Upper lobe of left lung (tissue), 6 donors: ENCODE measurements around the gene ANKMY1. TPM values are rescaled to one million over a fixed set of nuclear protein-coding genes. Genes with fewer than 3 reads are reported as not detected.

Experiments used
- ATAC-seq, 2 donors: fragments of 200-7000 bp; cut with Tn5 transposase; one replicate each; pipeline ENCODE4 v1.9.1; 2022; ENCODE audit warnings: mild to moderate bottlenecking in 2 of 2, moderate library complexity in 2 of 2; ENCODE audit not compliant: low FRiP score in 2 of 2
- DNase-seq, 2 donors: peaks; one replicate each; pipeline ENCODE4 v3.0.0-alpha.2; 2019 to 2020
- H3K27ac ChIP-seq, 4 donors: fragments of 200-600 bp; sonication (generic); one replicate each; pipeline ENCODE4 v1.5.1; 2016 to 2019
- H3K27me3 ChIP-seq, 4 donors: fragments of 200-600 bp; sonication (generic); one replicate each; pipeline ENCODE4 v1.5.1; 2017 to 2019
- H3K36me3 ChIP-seq, 4 donors: fragments of 200-600 bp; sonication (generic); one replicate each; pipeline ENCODE4 v1.5.1; 2016 to 2019
- H3K4me1 ChIP-seq, 4 donors: fragments of 200-600 bp; sonication (generic); one replicate each; pipeline ENCODE4 v1.5.1; 2018 to 2019
- H3K4me3 ChIP-seq, 4 donors: fragments of 200-600 bp; sonication (generic); one replicate each; pipeline ENCODE4 v1.5.1; 2017 to 2019; ENCODE audit warnings: mild to moderate bottlenecking in 2 of 4, moderate library complexity in 1 of 4
- H3K9me3 ChIP-seq, 4 donors: fragments of 200-600 bp; sonication (generic); one replicate each; pipeline ENCODE4 v1.5.1; 2018 to 2019
- CTCF ChIP-seq, 6 experiments: fragments of 450-650 bp in 4 of 6; fragments of 200-600 bp in 2 of 6; sonication (generic) in 2 of 6; IDR thresholded peaks; one replicate each; pipeline ENCODE4 v1.5.1; 2016 to 2019; ENCODE audit warnings: antibody characterized with exemption in 6 of 6
- EP300 ChIP-seq, 4 donors: sonication (generic); formaldehyde crosslinking; IDR thresholded peaks; one replicate each; pipeline ENCODE4 v1.5.1; 2017; ENCODE audit warnings: antibody characterized with exemption in 4 of 4, control low read depth in 2 of 4
- POLR2A ChIP-seq, 4 donors: fragments of 450-650 bp; IDR thresholded peaks; one replicate each; pipeline ENCODE4 v1.5.1; 2016 to 2017; ENCODE audit warnings: antibody characterized with exemption in 4 of 4, mild to moderate bottlenecking in 2 of 4
- POLR2AphosphoS5 ChIP-seq, 2 donors: sonication (generic); formaldehyde crosslinking; IDR thresholded peaks; one replicate each; pipeline ENCODE4 v1.5.1; 2017; ENCODE audit warnings: antibody characterized with exemption in 2 of 2
- WGBS, 2 donors: methylation state at CpG; one replicate each; pipeline ENCODE4 v1.1.5; 2017 to 2018; 5-methylcytosine and 5-hydroxymethylcytosine counted together
- total RNA-seq, 6 donors: library from RNA; depleted of rRNA in 4 of 6; stranded (reverse); fragments of >200 nt in 4 of 6; gene quantifications; one replicate each; pipeline versions ENCODE4 v1.1.0 to v1.2.1, GENCODE V29; 2016 to 2021
- donor health status: DM: no; HTN: no; CAD: no; lungs with moderate emphysema.
- donor health status: DM: no; HTN: yes; CAD: no; lungs with severe emphysema.

The ANKMY1 gene
- total RNA-seq, 6 donors from 2014 or later: 23.7 to 97.4 (median 26.9) TPM

- no peaks in the 10 kb centered on the region for H3K4me1 ChIP-seq
- 93 to 94% methylated on average over 5 to 11 of the region's 11 CpGs for WGBS, 2 donors
- no peak overlapping the region for H3K4me3 ChIP-seq
- DNase-seq (no peak), ATAC-seq (no peak)
- no peaks in the 10 kb centered on the region for H3K9me3 ChIP-seq
- TF ChIP-seq POLR2AphosphoS5 (IDR thresholded peaks at IDR 0.05) (no peak), CTCF (IDR thresholded peaks at IDR 0.05) (no peak), EP300 (IDR thresholded peaks at IDR 0.05) (no peak), POLR2A (IDR thresholded peaks at IDR 0.05) (no peak)
- no peak overlapping the region for H3K27ac ChIP-seq
- H3K36me3 ChIP-seq: peaks cover 0 to 26% (median 18%) of the 10 kb centered on the region in 4 donors
- H3K27me3 ChIP-seq: no peaks in the 10 kb centered on the region
Measured at GRCh38 chr2:240507778-240508251, 50.0 kb downstream of the ANKMY1 start.

GRCh38 chr2:240507060-240507777 lies 50.6 kb downstream of the ANKMY1 start:
- TF ChIP-seq POLR2AphosphoS5 (IDR thresholded peaks at IDR 0.05) (no peak), EP300 (IDR thresholded peaks at IDR 0.05) (no peak)
- DNase-seq: no peak
- ATAC-seq: no peak
- peaks cover 0 to 20% (median 15%) of the 10 kb centered on the region in 4 donors for H3K36me3 ChIP-seq
- H3K9me3 ChIP-seq: no peaks in the 10 kb centered on the region
- H3K27me3 ChIP-seq: no peaks in the 10 kb centered on the region
- no peak overlapping the region for H3K4me3 ChIP-seq
- 91 to 98% methylated on average over 4 to 5 of the region's 6 CpGs for WGBS, 2 donors
- no peak overlapping the region for H3K27ac ChIP-seq
- H3K4me1 ChIP-seq: no peaks in the 10 kb centered on the region

GRCh38 chr2:240506406-240507059 lies 51.3 kb downstream of the ANKMY1 start:
- Histone ChIP-seq H3K9me3 (no peaks in the 10 kb centered on the region), H3K36me3 (peaks cover 0 to 13% (median 9%) of the 10 kb centered on the region in 4 donors), H3K27ac (no peak overlapping the region), H3K27me3 (no peaks in the 10 kb centered on the region), H3K4me3 (no peak overlapping the region), H3K4me1 (no peaks in the 10 kb centered on the region)
- no peak for TF ChIP-seq CTCF (IDR thresholded peaks at IDR 0.05)
- ATAC-seq (no peak), DNase-seq (no peak)
- 89 to 91% methylated on average over 14 to 17 of the region's 17 CpGs for WGBS, 2 donors

- Histone ChIP-seq H3K36me3 (peaks cover 0 to 7% (median 5%) of the 10 kb centered on the region in 4 donors), H3K9me3 (no peaks in the 10 kb centered on the region), H3K4me3 (no peak overlapping the region), H3K27ac (no peak overlapping the region), H3K4me1 (no peaks in the 10 kb centered on the region), H3K27me3 (no peaks in the 10 kb centered on the region)
- 88 to 91% methylated on average over 11 to 14 of the region's 14 CpGs for WGBS, 2 donors
- TF ChIP-seq EP300 (IDR thresholded peaks at IDR 0.05): no peak
- TF ChIP-seq POLR2A (IDR thresholded peaks at IDR 0.05): no peak
- ATAC-seq (no peak), DNase-seq (no peak)
Measured at GRCh38 chr2:240505910-240506309, 51.9 kb downstream of the ANKMY1 start.

GRCh38 chr2:240503848-240504247 lies 53.9 kb downstream of the ANKMY1 start:
- TF ChIP-seq POLR2AphosphoS5 (IDR thresholded peaks at IDR 0.05): no peak
- TF ChIP-seq CTCF (IDR thresholded peaks at IDR 0.05): no peak
- TF ChIP-seq EP300 (IDR thresholded peaks at IDR 0.05): no peak
- no peak for TF ChIP-seq POLR2A (IDR thresholded peaks at IDR 0.05)
- H3K9me3 ChIP-seq: no peaks in the 10 kb centered on the region
- peaks cover 0 to 17% (median 14%) of the 10 kb centered on the region in 4 donors for H3K36me3 ChIP-seq
- peak in 1 of 2 donors; percentile 13 for DNase-seq
- H3K27ac ChIP-seq: no peak overlapping the region
- ATAC-seq: no peak
- no peaks in the 10 kb centered on the region for H3K27me3 ChIP-seq
- no peak overlapping the region for H3K4me3 ChIP-seq
- WGBS, 2 donors: 97 to 100% methylated on average over 2 to 7 of the region's 7 CpGs
- no peaks in the 10 kb centered on the region for H3K4me1 ChIP-seq
